MM.1S (cell line): Measurements from ENCODE around the gene PALD1.

ENCODE experiments used
- EZH2 ChIP-seq: fragments of 300-600 bp; sonication (generic); optimal IDR thresholded peaks from 2 replicates; pipeline ENCODE3; 2017; ENCODE audit warnings: low read depth, mild to moderate bottlenecking, antibody characterized with exemption, low read length, mixed read lengths
- EZH2phosphoT487 ChIP-seq: fragments of 300-600 bp; sonication (generic); IDR thresholded peaks from 2 replicates; pipeline ENCODE4 v1.6.1; 2018; ENCODE audit warnings: antibody characterized with exemption, low read length
- TF ChIP-seq, protein P1 (sequence below): fragments of 300-600 bp; sonication (generic); IDR thresholded peaks from 2 replicates; pipeline ENCODE4 v1.5.1; 2016; ENCODE audit warnings: antibody characterized with exemption, low read length, mixed read lengths

- TF ChIP-seq, protein P1, sequence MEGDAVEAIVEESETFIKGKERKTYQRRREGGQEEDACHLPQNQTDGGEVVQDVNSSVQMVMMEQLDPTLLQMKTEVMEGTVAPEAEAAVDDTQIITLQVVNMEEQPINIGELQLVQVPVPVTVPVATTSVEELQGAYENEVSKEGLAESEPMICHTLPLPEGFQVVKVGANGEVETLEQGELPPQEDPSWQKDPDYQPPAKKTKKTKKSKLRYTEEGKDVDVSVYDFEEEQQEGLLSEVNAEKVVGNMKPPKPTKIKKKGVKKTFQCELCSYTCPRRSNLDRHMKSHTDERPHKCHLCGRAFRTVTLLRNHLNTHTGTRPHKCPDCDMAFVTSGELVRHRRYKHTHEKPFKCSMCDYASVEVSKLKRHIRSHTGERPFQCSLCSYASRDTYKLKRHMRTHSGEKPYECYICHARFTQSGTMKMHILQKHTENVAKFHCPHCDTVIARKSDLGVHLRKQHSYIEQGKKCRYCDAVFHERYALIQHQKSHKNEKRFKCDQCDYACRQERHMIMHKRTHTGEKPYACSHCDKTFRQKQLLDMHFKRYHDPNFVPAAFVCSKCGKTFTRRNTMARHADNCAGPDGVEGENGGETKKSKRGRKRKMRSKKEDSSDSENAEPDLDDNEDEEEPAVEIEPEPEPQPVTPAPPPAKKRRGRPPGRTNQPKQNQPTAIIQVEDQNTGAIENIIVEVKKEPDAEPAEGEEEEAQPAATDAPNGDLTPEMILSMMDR, result no peak
- TF ChIP-seq EZH2, result no peak
- TF ChIP-seq EZH2phosphoT487, result no peak
Observed at GRCh38 chr10:70500812-70501301, 22.3 kb downstream of the PALD1 start.
